SK-N-SH (cell line): Measurements from ENCODE around the gene IGFL4. TPM values are rescaled to one million over a fixed set of nuclear protein-coding genes. Genes with fewer than 3 reads are reported as not detected.

Source experiments
- CTCF ChIA-PET: fragments of 300-600, 350-600 bp; formaldehyde crosslinking; extraction: SDS; loops from one replicate; lab custom pipeline; 2021; lab: Yijun Ruan, JAX
- POLR2A ChIA-PET: fragments of 350-600 bp; sonication (Branson Sonifier 250); formaldehyde crosslinking; extraction: SDS; loops from one replicate; lab custom pipeline; 2020; ENCODE audit warnings: antibody characterized with exemption, inconsistent platforms; lab: Yijun Ruan, JAX
- DNase-seq: peaks from one replicate; pipeline ENCODE4 v3.0.0; 2012
- H2AFZ ChIP-seq: fragments of 200-600 bp; sonication (generic); 2 replicates; pipeline ENCODE4 v1.8.1; 2016; ENCODE audit warnings: antibody characterized with exemption, mild to moderate bottlenecking, low read depth
- H3F3A ChIP-seq: fragments of 200-600 bp; sonication (generic); replicated peaks from 2 replicates; pipeline ENCODE3; 2016; ENCODE audit warnings: antibody characterized with exemption, mild to moderate bottlenecking; ENCODE audit not compliant: insufficient read depth
- H3K27ac ChIP-seq, 2 experiments: fragments of 200-500 bp in 1 of 2; fragments of 200-600 bp in 1 of 2; sonication (Bioruptor generic) in 1 of 2; sonication (generic), shearing (Covaris generic) in 1 of 2; 2 replicates each; pipeline versions ENCODE4 v1.5.1 to v1.6.1; 2014 to 2016; ENCODE audit warnings: low read depth in 2 of 2, inconsistent platforms in 1 of 2, low read length in 1 of 2, mild to moderate bottlenecking in 1 of 2, mixed read lengths in 1 of 2
- H3K27me3 ChIP-seq: fragments of 200-600 bp; sonication (generic), shearing (Covaris generic); 2 replicates; pipeline ENCODE4 v1.6.1; 2016; ENCODE audit warnings: mixed run types; ENCODE audit not compliant: insufficient read depth
- H3K36me3 ChIP-seq, 2 experiments: fragments of 200-500 bp in 1 of 2; fragments of 200-600 bp in 1 of 2; sonication (Bioruptor generic) in 1 of 2; sonication (generic) in 1 of 2; replicated peaks in 1 of 2; 2 replicates each; pipeline versions ENCODE3 to v1.5.1; 2014 to 2016; ENCODE audit warnings: low read length in 1 of 2, mild to moderate bottlenecking in 1 of 2; ENCODE audit not compliant: insufficient read depth in 2 of 2, control insufficient read depth in 1 of 2
- H3K4me1 ChIP-seq, 2 experiments: fragments of 200-500 bp in 1 of 2; fragments of 200-600 bp in 1 of 2; sonication (Bioruptor generic) in 1 of 2; sonication (generic), shearing (Covaris generic) in 1 of 2; 2 replicates each; pipeline versions ENCODE4 v1.5.1 to v1.6.1; 2014 to 2016; ENCODE audit warnings: low read depth in 1 of 2, low read length in 1 of 2, mixed run types in 1 of 2; ENCODE audit not compliant: insufficient read depth in 2 of 2, control insufficient read depth in 1 of 2
- H3K4me2 ChIP-seq: fragments of 200-600 bp; sonication (generic), shearing (Covaris generic); 2 replicates; pipeline ENCODE4 v1.6.1; 2017; ENCODE audit warnings: mixed run types
- H3K4me3 ChIP-seq, 2 experiments: fragments of 200-500 bp in 1 of 2; fragments of 200-600 bp in 1 of 2; sonication (Bioruptor generic) in 1 of 2; sonication (generic), shearing (Covaris generic) in 1 of 2; 2 replicates each; pipeline versions ENCODE4 v1.5.1 to v1.8.1; 2014 to 2016; ENCODE audit warnings: low read depth in 2 of 2, inconsistent platforms in 1 of 2, low read length in 1 of 2, mild to moderate bottlenecking in 1 of 2, mixed read lengths in 1 of 2, moderate library complexity in 1 of 2
- H3K79me2 ChIP-seq: fragments of 200-600 bp; sonication (generic); 2 replicates; pipeline ENCODE4 v1.8.1; 2017; ENCODE audit warnings: mild to moderate bottlenecking; ENCODE audit not compliant: insufficient read depth
- H3K9ac ChIP-seq: fragments of 200-600 bp; sonication (generic); 2 replicates; pipeline ENCODE4 v1.6.1; 2017; ENCODE audit warnings: mixed run types
- H3K9me2 ChIP-seq: fragments of 200-600 bp; sonication (generic); 2 replicates; pipeline ENCODE4 v1.6.1; 2017; ENCODE audit warnings: mixed run types
- H3K9me3 ChIP-seq: fragments of 200-600 bp; sonication (generic); 2 replicates; pipeline ENCODE4 v1.6.1; 2017; ENCODE audit warnings: mixed run types, mild to moderate bottlenecking, moderate library complexity
- H4K20me1 ChIP-seq: fragments of 200-600 bp; sonication (generic); 2 replicates; pipeline ENCODE4 v1.6.1; 2017; ENCODE audit warnings: mild to moderate bottlenecking, mixed run types; ENCODE audit not compliant: insufficient read depth
- CTCF ChIP-seq: fragments of 200-600 bp; sonication (generic); IDR thresholded peaks from 2 replicates; pipeline ENCODE4 v1.6.1; 2017; ENCODE audit warnings: antibody characterized with exemption, mild to moderate bottlenecking, moderate library complexity
- ELF1 ChIP-seq: IDR thresholded peaks from 2 replicates; pipeline ENCODE4 v1.4.0; 2012
- EP300 ChIP-seq, 2 experiments: IDR thresholded peaks; 2 replicates each; pipeline versions ENCODE4 v1.4.0 to v1.6.1; 2012; ENCODE audit warnings: borderline replicate concordance in 1 of 2, low read depth in 1 of 2, low read length in 1 of 2
- EZH2phosphoT487 ChIP-seq: fragments of 200-600 bp; sonication (generic); IDR thresholded peaks from 2 replicates; pipeline ENCODE4 v1.6.1; 2017; ENCODE audit warnings: low read depth, mixed run types, mild to moderate bottlenecking, antibody characterized with exemption, moderate library complexity, borderline replicate concordance
- FOXJ3 ChIP-seq: sonication (generic); formaldehyde crosslinking; IDR thresholded peaks from 2 replicates; pipeline ENCODE4 v1.5.1; 2020; ENCODE audit warnings: mild to moderate bottlenecking, missing genetic modification reagents
- FOXM1 ChIP-seq: IDR thresholded peaks from 2 replicates; pipeline ENCODE4 v1.4.0; 2012; ENCODE audit warnings: low read depth, mild to moderate bottlenecking
- IRF3 ChIP-seq: fragments of 150-350 bp; IDR thresholded peaks from 2 replicates; pipeline ENCODE4 v1.6.1; 2016; ENCODE audit warnings: mild to moderate bottlenecking, low read depth, low read length
- JUND ChIP-seq: IDR thresholded peaks from 2 replicates; pipeline ENCODE4 v1.4.0; 2012
- MAX ChIP-seq: IDR thresholded peaks from 2 replicates; pipeline ENCODE4 v1.4.0; 2012; ENCODE audit warnings: low read depth
- NRF1 ChIP-seq: IDR thresholded peaks from 2 replicates; pipeline ENCODE4 v1.6.1; 2012; ENCODE audit warnings: low read depth, mild to moderate bottlenecking, low read length
- PBX3 ChIP-seq: IDR thresholded peaks from 2 replicates; pipeline ENCODE4; 2012
- POLR2AphosphoS5 ChIP-seq: IDR thresholded peaks from 2 replicates; pipeline ENCODE4 v1.6.1; 2012; ENCODE audit warnings: low read depth, low read length
- REST ChIP-seq: IDR thresholded peaks from 2 replicates; pipeline ENCODE4 v1.6.1; 2012; ENCODE audit warnings: mild to moderate bottlenecking, low read depth, low read length, moderate library complexity
- RFX5 ChIP-seq: IDR thresholded peaks from 2 replicates; pipeline ENCODE4 v1.6.1; 2012; ENCODE audit warnings: mild to moderate bottlenecking, improper control_type of control experiment, low read length
- TAF1 ChIP-seq: IDR thresholded peaks from 2 replicates; pipeline ENCODE4 v1.6.1; 2012; ENCODE audit warnings: low read depth, mild to moderate bottlenecking, low read length, moderate library complexity, borderline replicate concordance
- TCF12 ChIP-seq: IDR thresholded peaks from 2 replicates; pipeline ENCODE4 v1.4.0; 2012
- ZBTB33 ChIP-seq: IDR thresholded peaks from 2 replicates; pipeline ENCODE4 v1.4.0; 2012; ENCODE audit warnings: low read depth, borderline replicate concordance
- WGBS: methylation state at CpG from one replicate; pipeline ENCODE4 v1.1.6; 2017; ENCODE audit warnings: low lambda C conversion rate; 5-methylcytosine and 5-hydroxymethylcytosine counted together
- polyA plus RNA-seq, 3 experiments: library from polyadenylated mRNA; depleted of rRNA; stranded (reverse); fragments of >200 nt; gene quantifications; 2 replicates each; pipeline ENCODE4 v1.2.3, GENCODE V29; 2012

IGFL4 gene
- polyA plus RNA-seq, 1 of the 3 experiments (the other 2 are of a cell fraction): not detected

- POLR2A ChIA-PET: interaction anchor here (0.6 kb wide), 1 partner anchor 1477 kb away, joined by 3 read pairs; no protein-coding TSS in a partner anchor
Measured at GRCh38 chr19:45998834-45999233, 42.0 kb downstream of the IGFL4 start.

More at GRCh38 chr19:45998834-45999233, 42.0 kb downstream of the IGFL4 start:
- H3K4me2 ChIP-seq: no peak overlapping the region
- H3K27ac ChIP-seq: no peak overlapping the region; a peak in 1 of 4 replicates
- no peaks in the 10 kb centered on the region for H3K9me3 ChIP-seq
- no peak overlapping the region for H3K4me3 ChIP-seq
- WGBS: 100% methylated on average over 4 of the region's 4 CpGs
- no peaks in the 10 kb centered on the region for H4K20me1 ChIP-seq
- peaks cover 0 to 12% of the 10 kb centered on the region in 2 experiments; a peak in 1 of 4 replicates for H3K4me1 ChIP-seq
- no peaks in the 10 kb centered on the region for H3K9me2 ChIP-seq
- peaks cover 19% of the 10 kb centered on the region for H3K79me2 ChIP-seq
- no peaks in the 10 kb centered on the region for H3K36me3 ChIP-seq
- TF ChIP-seq ELF1: no peak
- no peak for TF ChIP-seq TCF12
- no peak for TF ChIP-seq EP300 (IDR thresholded peaks at IDR 0.05; ENCODE audit: borderline replicate concordance in 1 of 2, low read depth in 1 of 2, low read length in 1 of 2)
- no peak for TF ChIP-seq RFX5
- no peak for TF ChIP-seq REST
- TF ChIP-seq POLR2AphosphoS5: no peak
- no peak for TF ChIP-seq ZBTB33
- no peak for TF ChIP-seq PBX3
- TF ChIP-seq MAX: no peak
- no peak for TF ChIP-seq FOXJ3
- TF ChIP-seq IRF3: no peak
- TF ChIP-seq CTCF: no peak
- no peak for TF ChIP-seq TAF1
- no peak for TF ChIP-seq NRF1
- no peak for TF ChIP-seq JUND
- no peak for TF ChIP-seq EZH2phosphoT487
- TF ChIP-seq FOXM1: no peak
- TF ChIP-seq, all 33 proteins: peak for 0
- DNase-seq: no peak
- no peaks in the 10 kb centered on the region for H3K27me3 ChIP-seq
- peaks cover 12% of the 10 kb centered on the region for H3F3A ChIP-seq
- H3K9ac ChIP-seq: no peak overlapping the region
- CTCF ChIA-PET: interaction anchor here (1.0 to 3.5 kb wide), 3 partner anchors 12 to 30 kb away, joined by 3 to 13 read pairs (median 9); no protein-coding TSS in a partner anchor
- no peak overlapping the region for H2AFZ ChIP-seq
